ENCODE measurements around the gene ATRNL1. TPM values are rescaled to one million over a fixed set of nuclear protein-coding genes. Genes with fewer than 3 reads are reported as not detected.

ATRNL1 gene
- total RNA-seq, 2 donors from 2014 or later: not detected

- ATAC-seq (no peak), DNase-seq (no peak)
- no peaks in the 10 kb centered on the region for H3K36me3 Mint-ChIP-seq (ENCODE audit: low read depth)
- no peaks in the 10 kb centered on the region for H3K4me1 Mint-ChIP-seq
- H3K27me3 Mint-ChIP-seq: no peaks in the 10 kb centered on the region
- H3K9me3 ChIP-seq (ENCODE audit: control insufficient read depth, low read length, poor library complexity, severe bottlenecking): no peaks in the 10 kb centered on the region
- no peak overlapping the region for H3K4me3 Mint-ChIP-seq
- no peak overlapping the region for H3K27ac Mint-ChIP-seq
These were observed 895.2 kb downstream of the ATRNL1 start for GRCh38 chr10:115988380-115988779.

GRCh38 chr10:115989621-115990020, 896.5 kb downstream of the ATRNL1 start:
- no peaks in the 10 kb centered on the region for H3K9me3 ChIP-seq (ENCODE audit: control insufficient read depth, low read length, poor library complexity, severe bottlenecking)
- H3K27ac Mint-ChIP-seq: no peak overlapping the region
- ATAC-seq: no peak

GRCh38 chr10:115992236-115992986, 899.2 kb downstream of the ATRNL1 start:
- H3K9me3 ChIP-seq (ENCODE audit: control insufficient read depth, low read length, poor library complexity, severe bottlenecking): no peaks in the 10 kb centered on the region
- DNase-seq (no peak), ATAC-seq (no peak)
- Mint-ChIP-seq H3K4me3 (no peak overlapping the region), H3K36me3 (ENCODE audit: low read depth) (no peaks in the 10 kb centered on the region), H3K27ac (no peak overlapping the region), H3K27me3 (no peaks in the 10 kb centered on the region), H3K4me1 (no peaks in the 10 kb centered on the region)

More at GRCh38 chr10:115989621-115990020, 896.5 kb downstream of the ATRNL1 start:
- Mint-ChIP-seq H3K4me3 (no peak overlapping the region), H3K4me1 (no peaks in the 10 kb centered on the region), H3K27me3 (no peaks in the 10 kb centered on the region), H3K36me3 (ENCODE audit: low read depth) (no peaks in the 10 kb centered on the region)
- no peak for DNase-seq

GRCh38 chr10:115996031-115996430, 902.9 kb downstream of the ATRNL1 start:
- Mint-ChIP-seq H3K36me3 (ENCODE audit: low read depth) (no peaks in the 10 kb centered on the region), H3K4me3 (no peak overlapping the region), H3K4me1 (no peaks in the 10 kb centered on the region), H3K27ac (no peak overlapping the region), H3K27me3 (no peaks in the 10 kb centered on the region)
- H3K9me3 ChIP-seq (ENCODE audit: control insufficient read depth, low read length, poor library complexity, severe bottlenecking): no peaks in the 10 kb centered on the region
- DNase-seq (no peak), ATAC-seq (no peak)

- no peak overlapping the region for H3K4me3 Mint-ChIP-seq
- no peaks in the 10 kb centered on the region for H3K36me3 Mint-ChIP-seq (ENCODE audit: low read depth)
- DNase-seq (no peak), ATAC-seq (no peak)
- H3K9me3 ChIP-seq (ENCODE audit: control insufficient read depth, low read length, poor library complexity, severe bottlenecking): no peaks in the 10 kb centered on the region
- H3K27me3 Mint-ChIP-seq: no peaks in the 10 kb centered on the region
- no peak overlapping the region for H3K27ac Mint-ChIP-seq
- no peaks in the 10 kb centered on the region for H3K4me1 Mint-ChIP-seq
These were observed 905.1 kb downstream of the ATRNL1 start for GRCh38 chr10:115998301-115998700.

Other genes with a start within 250 kb of the ATRNL1 start
- gene TRUB1, start 155.2 kb upstream of the ATRNL1 start, total RNA-seq: 10 to 100 TPM in 1 of 2 donors, 1 to 10 TPM in 1; 7.5 to 10.5 TPM

Measured in T-helper 17 cell (primary cell).